ENCODE measurements around the gene SMAP2. TPM values are rescaled to one million over a fixed set of nuclear protein-coding genes. Genes with fewer than 3 reads are reported as not detected.

SMAP2 gene
- total and polyA plus RNA-seq, 10 of the 15 experiments (the other 5 are each of a cell fraction or from before 2014, with no cell fraction given): 33.4 to 177 (median 105) TPM

- TF ChIP-seq E4F1 (IDR thresholded peaks at IDR 0.05; ENCODE audit: borderline replicate concordance, partially characterized antibody) (no peak), NFYB (IDR thresholded peaks at IDR 0.05; ENCODE audit: insufficient read depth, low read depth, low read length) (no peak), KAT2A (conservative IDR thresholded peaks at IDR 0.05; ENCODE audit: control insufficient read depth, low read depth, low read length) (no peak), MXI1 (IDR thresholded peaks at IDR 0.05; ENCODE audit: low read depth, low read length) (no peak)
Observed at GRCh38 chr1:40454873-40455272, 81.3 kb downstream of the SMAP2 start (continued).

GRCh38 chr1:40462956-40463590, 89.5 kb downstream of the SMAP2 start:
- H3K27ac ChIP-seq (ENCODE audit: control insufficient read depth, insufficient read depth): no peak overlapping the region
- no peaks in the 10 kb centered on the region for H3K4me1 ChIP-seq (ENCODE audit: control insufficient read depth, insufficient read depth, low read length)
- no peak for FAIRE-seq
- 69% methylated on average over 3 of the region's 3 CpGs for WGBS (ENCODE audit: insufficient coverage, insufficient replicate concordance, low lambda C conversion rate, missing lambda C conversion rate)
- no peak for DNase-seq (ENCODE audit: low read depth, low spot score)
- H3K9ac ChIP-seq (ENCODE audit: control insufficient read depth, insufficient read depth, low read length): no peak overlapping the region
- H4K20me1 ChIP-seq (ENCODE audit: control insufficient read depth, insufficient read depth): no peaks in the 10 kb centered on the region
- no peaks in the 10 kb centered on the region; a peak in 2 of 4 replicates for H3K36me3 ChIP-seq (ENCODE audit: control insufficient read depth in 2 of 2, insufficient read depth in 2 of 2, low read length in 1 of 2)
- ChIA-PET RAD21 (ENCODE audit: unreplicated experiment) (no interaction called here), POLR2A (no interaction called here), CTCF (no interaction called here), SMC1A (ENCODE audit: uncharacterized antibody, unreplicated experiment) (no interaction called here)
- H3K27me3 ChIP-seq (replicated peaks in 1 of 2; ENCODE audit: control insufficient read depth in 2 of 2, insufficient read depth in 2 of 2, low read length in 1 of 2): no peaks in the 10 kb centered on the region
- no peak overlapping the region for H2AFZ ChIP-seq (ENCODE audit: control insufficient read depth, low read depth, low read length)
- H3K4me2 ChIP-seq (ENCODE audit: control insufficient read depth, insufficient read depth): no peak overlapping the region
- peaks cover 61% of the 10 kb centered on the region for H3K9me3 ChIP-seq (replicated peaks; ENCODE audit: control insufficient read depth, insufficient read depth, low read length)
- no peak for ATAC-seq
- intact Hi-C loops (cut with micrococcal nuclease; ENCODE audit: unreplicated experiment) (no loop called here), in situ Hi-C loops (cut with MboI) (no loop called here)
- no peaks in the 10 kb centered on the region for H3K79me2 ChIP-seq (ENCODE audit: control insufficient read depth, insufficient read depth, low read length)
- no TSS peak for BruUV-seq (replicated peaks)
- H3K4me3 ChIP-seq: no peak overlapping the region
- TF ChIP-seq PKNOX1 (IDR thresholded peaks at IDR 0.05): no peak
- TF ChIP-seq TBL1XR1 (IDR thresholded peaks at IDR 0.05; ENCODE audit: low read depth, low read length): no peak
- TF ChIP-seq KLF5 (IDR thresholded peaks at IDR 0.05; ENCODE audit: partially characterized antibody): peak; percentile 96
- TF ChIP-seq EP300 (IDR thresholded peaks at IDR 0.05; ENCODE audit: borderline replicate concordance in 1 of 2, control insufficient read depth in 1 of 2, low read depth in 2 of 2, low read length in 2 of 2): no peak
- TF ChIP-seq IRF4 (IDR thresholded peaks at IDR 0.05; ENCODE audit: low read depth, low read length): no peak
- no peak for TF ChIP-seq ZNF24 (IDR thresholded peaks at IDR 0.05)
- TF ChIP-seq, protein P1, sequence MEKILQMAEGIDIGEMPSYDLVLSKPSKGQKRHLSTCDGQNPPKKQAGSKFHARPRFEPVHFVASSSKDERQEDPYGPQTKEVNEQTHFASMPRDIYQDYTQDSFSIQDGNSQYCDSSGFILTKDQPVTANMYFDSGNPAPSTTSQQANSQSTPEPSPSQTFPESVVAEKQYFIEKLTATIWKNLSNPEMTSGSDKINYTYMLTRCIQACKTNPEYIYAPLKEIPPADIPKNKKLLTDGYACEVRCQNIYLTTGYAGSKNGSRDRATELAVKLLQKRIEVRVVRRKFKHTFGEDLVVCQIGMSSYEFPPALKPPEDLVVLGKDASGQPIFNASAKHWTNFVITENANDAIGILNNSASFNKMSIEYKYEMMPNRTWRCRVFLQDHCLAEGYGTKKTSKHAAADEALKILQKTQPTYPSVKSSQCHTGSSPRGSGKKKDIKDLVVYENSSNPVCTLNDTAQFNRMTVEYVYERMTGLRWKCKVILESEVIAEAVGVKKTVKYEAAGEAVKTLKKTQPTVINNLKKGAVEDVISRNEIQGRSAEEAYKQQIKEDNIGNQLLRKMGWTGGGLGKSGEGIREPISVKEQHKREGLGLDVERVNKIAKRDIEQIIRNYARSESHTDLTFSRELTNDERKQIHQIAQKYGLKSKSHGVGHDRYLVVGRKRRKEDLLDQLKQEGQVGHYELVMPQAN (conservative IDR thresholded peaks at IDR 0.05): no peak
- no peak for TF ChIP-seq NFYB (IDR thresholded peaks at IDR 0.05; ENCODE audit: insufficient read depth, low read depth, low read length)
- no peak for TF ChIP-seq RCOR1 (conservative IDR thresholded peaks at IDR 0.05; ENCODE audit: low read depth, low read length)
- no peak for TF ChIP-seq NBN (IDR thresholded peaks at IDR 0.05)
- TF ChIP-seq ZNF217 (IDR thresholded peaks at IDR 0.05): peak; percentile 74; the same call in 1 of the 2 replicates
- TF ChIP-seq ZNF274 (IDR thresholded peaks at IDR 0.05; ENCODE audit: insufficient read depth, insufficient read length): peak; percentile 99
- no peak for TF ChIP-seq ATF2 (IDR thresholded peaks at IDR 0.05; ENCODE audit: low read length)
- TF ChIP-seq LARP7 (IDR thresholded peaks at IDR 0.05): no peak

All from GM12878 (cell line).